Renal cortex interstitium (tissue), 11 donors: ENCODE data around the gene EIPR1. TPM values are rescaled to one million over a fixed set of nuclear protein-coding genes. Genes with fewer than 3 reads are reported as not detected.

ENCODE experiments used
- DNase-seq, 11 donors: peaks; one replicate each; pipeline ENCODE4 v3.0.0-alpha.2; 2013; ENCODE audit warnings: low read depth in 9 of 11, low spot score in 4 of 11; ENCODE audit errors: extremely low read depth in 1 of 11
- polyA plus RNA-seq, 3 donors: library from polyadenylated mRNA; unstranded; fragments of 120-200 nt; gene quantifications; one replicate each; pipeline ENCODE4 v1.2.1, GENCODE V29; 2013; ENCODE audit not compliant: insufficient read length in 3 of 3

The EIPR1 gene
- polyA plus RNA-seq, 3 donors, result 20.9 to 27.1 (median 26.0) TPM

GRCh38 chr2:3338340-3338739, 39.3 kb downstream of the EIPR1 start:
- no peak for DNase-seq

- DNase-seq, result no peak
Measured at GRCh38 chr2:3336844-3337243, 40.8 kb downstream of the EIPR1 start.

GRCh38 chr2:3334392-3335345, 42.9 kb downstream of the EIPR1 start:
- no peak for DNase-seq

- DNase-seq, result no peak
Measured at GRCh38 chr2:3332133-3332532, 45.5 kb downstream of the EIPR1 start.

GRCh38 chr2:3329491-3329890, 48.1 kb downstream of the EIPR1 start:
- DNase-seq, result no peak

GRCh38 chr2:3326871-3327270, 50.7 kb downstream of the EIPR1 start:
- DNase-seq, result no peak

- no peak for DNase-seq
Measured at GRCh38 chr2:3326182-3326537, 51.5 kb downstream of the EIPR1 start.

- no peak for DNase-seq
Measured at GRCh38 chr2:3325458-3326181, 52.0 kb downstream of the EIPR1 start.

GRCh38 chr2:3324404-3325281, 53.0 kb downstream of the EIPR1 start:
- DNase-seq, result no peak

GRCh38 chr2:3324036-3324386, 53.6 kb downstream of the EIPR1 start:
- no peak for DNase-seq

- DNase-seq, result no peak
Measured at GRCh38 chr2:3323360-3324035, 54.1 kb downstream of the EIPR1 start.

- no peak for DNase-seq
Measured at GRCh38 chr2:3322311-3322970, 55.2 kb downstream of the EIPR1 start.

GRCh38 chr2:3321825-3322224, 55.8 kb downstream of the EIPR1 start:
- no peak for DNase-seq

GRCh38 chr2:3320910-3321605, 56.6 kb downstream of the EIPR1 start:
- no peak for DNase-seq

- no peak for DNase-seq
Measured at GRCh38 chr2:3319745-3320566, 57.7 kb downstream of the EIPR1 start.

GRCh38 chr2:3319134-3319533, 58.5 kb downstream of the EIPR1 start:
- DNase-seq, result no peak
